Measurements from ENCODE around the gene PBX1. TPM values are rescaled to one million over a fixed set of nuclear protein-coding genes. Genes with fewer than 3 reads are reported as not detected.
A peak's percentile ranks its signal among the peaks of the same experiment; 100 is the strongest.

PBX1 gene
- total and polyA plus RNA-seq, 4 donors, result 7.8 to 112 (median 33.5) TPM

GRCh38 chr1:164562061-164562460 lies 3.1 kb downstream of the PBX1 start:
- Histone ChIP-seq H3K27ac (ENCODE audit: low read depth in 1 of 2, low read length in 1 of 2) (peak overlapping the region in 1 of 2 donors; percentile 70), H3K4me3 (no peak overlapping the region), H3K36me3 (ENCODE audit: control insufficient read depth in 4 of 4, insufficient read depth in 4 of 4, low read length in 4 of 4) (no peaks in the 10 kb centered on the region), H3K4me1 (ENCODE audit: control insufficient read depth in 5 of 5, insufficient read depth in 5 of 5, low read length in 5 of 5) (peaks cover 0 to 48% (median 14%) of the 10 kb centered on the region in 5 donors), H3K27me3 (ENCODE audit: control insufficient read depth in 3 of 3, insufficient read depth in 3 of 3, low read length in 2 of 3) (no peaks in the 10 kb centered on the region), H3K9ac (ENCODE audit: insufficient read depth in 1 of 2, low read length in 2 of 2) (peak overlapping the region; percentile 34 to 99), H3K9me3 (ENCODE audit: control insufficient read depth in 4 of 4, insufficient read depth in 3 of 4, low read length in 3 of 4) (no peaks in the 10 kb centered on the region)
- TF ChIP-seq, protein P1, sequence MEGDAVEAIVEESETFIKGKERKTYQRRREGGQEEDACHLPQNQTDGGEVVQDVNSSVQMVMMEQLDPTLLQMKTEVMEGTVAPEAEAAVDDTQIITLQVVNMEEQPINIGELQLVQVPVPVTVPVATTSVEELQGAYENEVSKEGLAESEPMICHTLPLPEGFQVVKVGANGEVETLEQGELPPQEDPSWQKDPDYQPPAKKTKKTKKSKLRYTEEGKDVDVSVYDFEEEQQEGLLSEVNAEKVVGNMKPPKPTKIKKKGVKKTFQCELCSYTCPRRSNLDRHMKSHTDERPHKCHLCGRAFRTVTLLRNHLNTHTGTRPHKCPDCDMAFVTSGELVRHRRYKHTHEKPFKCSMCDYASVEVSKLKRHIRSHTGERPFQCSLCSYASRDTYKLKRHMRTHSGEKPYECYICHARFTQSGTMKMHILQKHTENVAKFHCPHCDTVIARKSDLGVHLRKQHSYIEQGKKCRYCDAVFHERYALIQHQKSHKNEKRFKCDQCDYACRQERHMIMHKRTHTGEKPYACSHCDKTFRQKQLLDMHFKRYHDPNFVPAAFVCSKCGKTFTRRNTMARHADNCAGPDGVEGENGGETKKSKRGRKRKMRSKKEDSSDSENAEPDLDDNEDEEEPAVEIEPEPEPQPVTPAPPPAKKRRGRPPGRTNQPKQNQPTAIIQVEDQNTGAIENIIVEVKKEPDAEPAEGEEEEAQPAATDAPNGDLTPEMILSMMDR (IDR thresholded peaks at IDR 0.05; ENCODE audit: control extremely low read depth, extremely low read depth), result no peak
- DNase-seq, result peak in 2 of 3 donors; percentile 50 to 64
- ATAC-seq (ENCODE audit: insufficient read depth, low FRiP score), result no peak

GRCh38 chr1:164562511-164562910 lies 3.5 kb downstream of the PBX1 start:
- 43 to 67% methylated on average over 4 of the region's 4 CpGs for WGBS, 2 donors
- H3K27ac ChIP-seq (ENCODE audit: low read depth in 1 of 2, low read length in 1 of 2), result peak overlapping the region in 1 of 2 donors; percentile 70
- no peaks in the 10 kb centered on the region for H3K36me3 ChIP-seq (ENCODE audit: control insufficient read depth in 4 of 4, insufficient read depth in 4 of 4, low read length in 4 of 4)
- H3K9ac ChIP-seq (ENCODE audit: insufficient read depth in 1 of 2, low read length in 2 of 2), result peak overlapping the region; percentile 34 to 99
- H3K4me1 ChIP-seq (ENCODE audit: control insufficient read depth in 5 of 5, insufficient read depth in 5 of 5, low read length in 5 of 5), result peaks cover 0 to 46% (median 15%) of the 10 kb centered on the region in 5 donors
- H3K4me3 ChIP-seq, result peak overlapping the region; percentile 31
- no peak for ATAC-seq (ENCODE audit: insufficient read depth, low FRiP score)
- TF ChIP-seq, protein P1 (IDR thresholded peaks at IDR 0.05; ENCODE audit: control extremely low read depth, extremely low read depth), result no peak
- DNase-seq, result peak in 2 of 3 donors; percentile 61 to 64
- no peaks in the 10 kb centered on the region for H3K27me3 ChIP-seq (ENCODE audit: control insufficient read depth in 3 of 3, insufficient read depth in 3 of 3, low read length in 2 of 3)
- no peaks in the 10 kb centered on the region for H3K9me3 ChIP-seq (ENCODE audit: control insufficient read depth in 4 of 4, insufficient read depth in 3 of 4, low read length in 3 of 4)

- TF ChIP-seq, protein P1 (IDR thresholded peaks at IDR 0.05; ENCODE audit: control extremely low read depth, extremely low read depth), result no peak
- no peaks in the 10 kb centered on the region for H3K27me3 ChIP-seq (ENCODE audit: control insufficient read depth in 3 of 3, insufficient read depth in 3 of 3, low read length in 2 of 3)
- peaks cover 1 to 41% (median 13%) of the 10 kb centered on the region in 5 donors for H3K4me1 ChIP-seq (ENCODE audit: control insufficient read depth in 5 of 5, insufficient read depth in 5 of 5, low read length in 5 of 5)
- no peaks in the 10 kb centered on the region for H3K36me3 ChIP-seq (ENCODE audit: control insufficient read depth in 4 of 4, insufficient read depth in 4 of 4, low read length in 4 of 4)
- H3K9ac ChIP-seq (ENCODE audit: insufficient read depth in 1 of 2, low read length in 2 of 2), result peak overlapping the region; percentile 34 to 99
- no peaks in the 10 kb centered on the region for H3K9me3 ChIP-seq (ENCODE audit: control insufficient read depth in 4 of 4, insufficient read depth in 3 of 4, low read length in 3 of 4)
- peak overlapping the region in 1 of 2 donors; percentile 74 for H3K27ac ChIP-seq (ENCODE audit: low read depth in 1 of 2, low read length in 1 of 2)
- DNase-seq (peak in 2 of 3 donors; percentile 59 to 66), ATAC-seq (ENCODE audit: insufficient read depth, low FRiP score) (no peak)
- WGBS, 2 donors, result 44 to 69% methylated on average over 3 of the region's 3 CpGs
- no peak overlapping the region for H3K4me3 ChIP-seq
Measured at GRCh38 chr1:164562947-164563520, 4.0 kb downstream of the PBX1 start.

Measured in lung (tissue), 12 donors.